22Rv1 (cell line): ENCODE data around the gene FRMD4B.

Experiments
- ZFX ChIP-seq: fragments of 450-650 bp; IDR thresholded peaks from 2 replicates; pipeline ENCODE4 v1.6.1; 2017; ENCODE audit warnings: antibody characterized with exemption, borderline replicate concordance
- TF ChIP-seq, protein P1 (sequence below): fragments of 450-650 bp; IDR thresholded peaks from 2 replicates; pipeline ENCODE4 v1.5.1; 2017; ENCODE audit warnings: mild to moderate bottlenecking

DNA sequence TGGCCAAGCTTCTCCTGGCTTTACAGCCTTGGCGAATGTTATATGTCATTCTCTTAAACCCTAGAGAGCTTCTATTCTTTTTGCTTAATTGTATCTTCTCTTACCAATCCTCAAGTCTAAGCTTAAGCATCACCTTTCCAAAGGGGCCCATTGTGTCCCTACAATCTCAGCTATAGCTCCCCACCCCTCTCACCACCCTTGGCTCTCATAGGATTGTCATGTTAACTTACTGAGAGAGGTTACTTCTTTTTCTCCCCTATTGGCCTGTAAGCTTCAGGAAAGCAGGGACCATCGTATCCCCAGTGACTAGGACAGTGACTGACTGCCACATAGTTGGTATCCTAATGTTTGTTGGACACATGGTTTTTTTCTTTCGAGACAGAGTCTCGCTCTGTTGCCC is 220.1 kb downstream of the FRMD4B start:
- TF ChIP-seq, protein P1, sequence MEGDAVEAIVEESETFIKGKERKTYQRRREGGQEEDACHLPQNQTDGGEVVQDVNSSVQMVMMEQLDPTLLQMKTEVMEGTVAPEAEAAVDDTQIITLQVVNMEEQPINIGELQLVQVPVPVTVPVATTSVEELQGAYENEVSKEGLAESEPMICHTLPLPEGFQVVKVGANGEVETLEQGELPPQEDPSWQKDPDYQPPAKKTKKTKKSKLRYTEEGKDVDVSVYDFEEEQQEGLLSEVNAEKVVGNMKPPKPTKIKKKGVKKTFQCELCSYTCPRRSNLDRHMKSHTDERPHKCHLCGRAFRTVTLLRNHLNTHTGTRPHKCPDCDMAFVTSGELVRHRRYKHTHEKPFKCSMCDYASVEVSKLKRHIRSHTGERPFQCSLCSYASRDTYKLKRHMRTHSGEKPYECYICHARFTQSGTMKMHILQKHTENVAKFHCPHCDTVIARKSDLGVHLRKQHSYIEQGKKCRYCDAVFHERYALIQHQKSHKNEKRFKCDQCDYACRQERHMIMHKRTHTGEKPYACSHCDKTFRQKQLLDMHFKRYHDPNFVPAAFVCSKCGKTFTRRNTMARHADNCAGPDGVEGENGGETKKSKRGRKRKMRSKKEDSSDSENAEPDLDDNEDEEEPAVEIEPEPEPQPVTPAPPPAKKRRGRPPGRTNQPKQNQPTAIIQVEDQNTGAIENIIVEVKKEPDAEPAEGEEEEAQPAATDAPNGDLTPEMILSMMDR, result no peak
- no peak for TF ChIP-seq ZFX
